ENCODE data around the gene CPXM1.

DNA sequence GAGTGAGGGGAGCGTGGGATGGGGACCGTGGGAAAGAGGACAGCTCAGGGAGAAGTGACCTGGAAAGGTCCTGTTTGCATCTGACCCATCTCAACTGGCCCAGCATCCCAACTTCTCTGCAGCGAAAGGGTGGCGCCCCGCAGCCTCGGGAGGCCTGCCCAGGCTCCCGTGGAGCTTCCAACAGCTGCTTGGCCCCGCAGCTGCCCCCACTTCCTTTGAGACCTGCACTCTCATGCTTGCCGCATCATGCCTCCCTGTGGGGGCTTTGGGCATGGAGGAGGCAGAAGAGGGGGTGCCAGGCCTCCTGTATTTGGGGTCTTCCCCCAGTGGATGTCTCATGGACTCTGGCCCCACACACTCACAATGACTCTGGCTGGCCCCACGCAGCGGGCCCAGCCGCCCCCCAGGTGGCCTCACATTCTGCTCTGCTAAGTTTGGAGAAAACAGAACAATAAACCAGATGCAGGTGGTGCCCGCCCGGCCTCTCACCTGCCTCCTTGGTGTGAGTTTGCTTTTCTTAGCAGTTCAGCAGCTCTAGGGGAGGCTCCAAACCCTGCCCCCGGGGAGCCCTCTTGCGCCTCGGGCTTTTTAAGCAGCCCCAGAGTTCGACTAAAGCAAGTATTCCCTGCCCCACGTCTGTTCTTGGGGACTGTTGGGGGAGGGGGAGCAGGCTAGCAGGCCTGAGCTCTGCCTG is 40.7 kb downstream of the CPXM1 start:
- TF ChIP-seq POLR2AphosphoS5 (IDR thresholded peaks at IDR 0.05; ENCODE audit: insufficient read depth, low read depth, low read length), result no peak
- TF ChIP-seq, protein P1, sequence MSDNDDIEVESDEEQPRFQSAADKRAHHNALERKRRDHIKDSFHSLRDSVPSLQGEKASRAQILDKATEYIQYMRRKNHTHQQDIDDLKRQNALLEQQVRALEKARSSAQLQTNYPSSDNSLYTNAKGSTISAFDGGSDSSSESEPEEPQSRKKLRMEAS (IDR thresholded peaks at IDR 0.05; ENCODE audit: insufficient read depth, insufficient read length), result no peak

Measured in endothelial cell of umbilical vein (primary cell).